Measurements from ENCODE around the gene CCDC102B.
"Not testable (repeated sequence)": the region's sequence is repeated elsewhere in the genome, so short reads cannot be mapped to it uniquely, and the experiment has no call there.

The CCDC102B gene

DNA sequence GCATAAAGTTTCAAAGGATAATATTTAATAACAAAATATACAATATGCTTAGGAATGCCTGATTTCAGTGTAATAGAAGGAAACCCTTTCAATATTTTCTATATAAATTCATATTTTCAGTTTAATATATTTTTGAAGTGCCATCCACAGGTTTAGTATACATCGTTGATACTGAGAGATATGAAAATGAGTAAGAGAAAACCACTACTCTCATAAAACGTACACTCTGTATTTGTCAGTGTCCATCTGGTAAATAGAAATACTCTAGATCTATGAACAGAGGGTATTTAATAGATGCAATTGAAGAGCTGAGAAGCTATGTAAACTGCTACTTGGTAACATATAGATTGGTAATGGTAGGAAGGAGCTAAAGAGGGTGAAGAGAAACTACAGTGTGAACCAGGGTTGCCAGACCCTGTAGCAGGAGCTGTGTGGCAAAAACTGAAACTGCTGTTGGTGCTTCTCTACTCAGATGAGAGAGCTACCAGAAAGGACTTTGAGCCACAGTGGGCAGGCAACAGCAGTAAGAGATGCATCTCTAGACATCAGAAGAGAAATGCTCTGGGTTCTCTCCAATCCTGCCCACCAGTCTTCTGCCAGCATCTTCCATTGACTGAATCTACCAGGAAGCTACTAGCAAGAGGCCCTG lies 187.4 kb downstream of the CCDC102B start:
- DNase-seq, result no peak

DNA sequence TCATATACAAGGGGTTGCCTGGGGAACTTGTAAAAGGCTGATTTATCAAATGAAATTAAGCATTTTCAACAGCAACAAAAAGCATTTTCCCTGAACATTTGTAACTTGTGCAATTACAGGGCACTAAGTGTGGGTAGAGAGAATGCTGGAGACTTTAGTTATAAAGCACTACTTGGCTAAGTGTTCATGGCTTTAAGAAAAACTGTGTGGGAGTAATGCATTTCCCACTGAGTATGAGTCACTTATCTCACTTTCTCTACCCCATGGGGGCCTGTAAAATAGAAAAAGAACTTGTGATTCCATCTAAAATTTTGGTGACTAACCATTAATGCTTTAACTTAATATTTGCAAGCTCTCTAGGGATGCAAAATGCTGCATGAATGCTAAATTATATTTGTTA lies 193.4 kb downstream of the CCDC102B start:
- no peak for DNase-seq

DNA sequence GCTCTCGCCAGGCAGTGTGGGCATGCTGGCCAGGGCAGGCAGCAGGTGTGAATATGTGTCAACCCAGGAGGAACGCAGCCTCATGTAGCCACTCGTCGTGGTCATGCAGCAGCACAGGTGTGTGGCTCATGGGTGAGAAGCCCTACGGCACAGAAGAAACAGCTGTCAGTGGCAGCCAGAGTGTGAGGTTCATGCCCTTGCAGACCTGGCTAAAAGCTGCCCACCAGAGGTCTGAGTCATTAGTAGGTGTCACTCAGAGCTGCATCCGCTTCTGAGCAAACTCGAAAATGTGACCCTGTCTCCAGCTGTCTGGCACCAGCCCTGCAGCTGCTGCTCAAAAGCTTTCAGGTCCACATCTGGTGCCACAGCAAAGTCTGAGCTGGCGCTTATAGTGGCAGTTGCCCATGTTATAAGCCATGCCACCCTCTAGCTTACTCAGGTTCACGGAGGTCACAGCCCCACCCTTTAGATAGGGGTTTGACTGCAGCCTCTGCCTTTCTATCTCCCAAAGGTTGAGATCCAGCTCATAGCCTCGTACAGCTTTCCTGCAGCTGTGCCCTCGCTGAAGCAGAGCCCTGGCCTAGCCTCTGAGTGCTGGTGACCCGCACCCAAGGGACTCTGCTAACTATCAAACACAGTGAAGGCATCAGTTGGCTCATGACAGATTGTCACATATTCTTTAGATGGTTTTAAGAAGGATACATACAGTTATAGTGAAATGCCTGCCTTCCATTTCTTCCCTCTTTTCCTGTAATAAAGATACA lies 195.0 kb downstream of the CCDC102B start:
- DNase-seq, result no peak

DNA sequence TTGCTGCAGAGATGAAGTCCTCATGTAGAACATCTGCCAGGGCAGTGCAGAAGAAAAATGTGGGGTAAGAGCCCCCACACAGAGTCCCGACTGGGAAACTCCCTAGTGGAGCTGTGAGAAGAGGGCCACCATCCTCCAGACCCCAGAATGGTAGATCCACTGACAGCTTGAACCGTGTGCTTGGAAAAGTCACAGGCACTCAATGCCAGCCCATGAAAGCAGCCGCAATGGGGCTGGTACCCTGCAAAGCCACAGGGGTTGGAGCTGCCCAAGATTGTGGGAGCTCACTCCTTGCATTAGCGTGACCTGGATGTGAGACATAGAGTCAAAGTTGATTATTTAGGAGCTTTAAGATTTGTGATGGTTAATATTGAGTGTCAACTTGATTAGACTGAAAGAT lies 197.8 kb downstream of the CCDC102B start:
- DNase-seq, result no peak

DNA sequence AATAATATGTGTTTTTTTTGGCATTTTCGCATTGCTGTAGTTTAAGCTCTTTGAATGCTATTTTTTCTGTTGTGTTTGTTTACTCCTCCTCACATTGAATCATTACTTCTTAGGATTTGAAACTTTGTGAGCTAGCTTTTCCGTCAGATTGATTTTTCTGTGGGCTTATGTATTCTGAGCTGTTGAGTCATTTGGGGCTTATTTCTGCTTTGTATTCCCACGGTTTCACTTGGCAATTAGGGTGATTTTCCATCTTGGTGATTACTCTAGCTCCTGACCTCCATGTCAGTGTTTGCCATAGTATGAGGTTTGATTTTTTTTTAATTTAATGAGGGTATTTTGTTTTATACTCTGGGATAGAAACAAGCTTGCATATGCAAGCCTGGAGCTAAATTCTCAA lies 200.0 kb downstream of the CCDC102B start:
- no peak for DNase-seq

DNA sequence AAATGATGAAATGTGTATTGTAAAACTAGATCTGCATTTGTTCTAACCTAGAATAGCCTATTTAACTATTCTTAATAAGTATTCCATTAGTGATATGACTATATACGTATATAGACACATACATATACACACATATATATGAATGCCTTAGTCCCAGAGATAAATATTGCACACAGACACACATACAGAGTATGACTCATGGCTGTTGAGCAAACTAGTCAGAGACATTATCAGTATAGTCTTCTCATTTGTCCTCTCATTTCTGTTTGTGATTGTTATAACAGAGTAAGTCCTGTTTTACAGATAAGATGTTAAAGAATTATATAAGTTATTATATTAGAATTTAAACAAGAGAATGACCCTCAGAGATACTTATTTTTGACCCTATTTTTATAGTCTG lies 202.5 kb downstream of the CCDC102B start:
- no peak for DNase-seq

DNA sequence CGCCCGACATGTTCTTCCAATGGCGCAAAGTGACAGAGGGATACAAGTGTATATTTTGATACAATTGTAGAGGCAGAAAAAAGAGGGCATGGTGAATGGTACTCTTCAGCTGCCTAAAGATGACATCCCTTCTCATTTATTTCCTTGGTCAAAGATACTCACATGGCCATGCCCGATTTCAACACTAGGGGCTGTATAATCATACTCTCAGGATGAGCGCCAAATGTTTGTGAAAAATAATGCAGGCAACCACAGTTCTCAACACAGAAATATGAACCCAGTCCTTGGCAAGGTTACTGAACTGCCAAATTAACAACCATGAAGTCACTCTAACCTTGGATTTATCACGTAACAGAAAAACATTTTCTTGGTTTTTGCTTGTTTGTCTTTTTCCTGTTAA lies 204.4 kb downstream of the CCDC102B start:
- DNase-seq, result no peak

DNA sequence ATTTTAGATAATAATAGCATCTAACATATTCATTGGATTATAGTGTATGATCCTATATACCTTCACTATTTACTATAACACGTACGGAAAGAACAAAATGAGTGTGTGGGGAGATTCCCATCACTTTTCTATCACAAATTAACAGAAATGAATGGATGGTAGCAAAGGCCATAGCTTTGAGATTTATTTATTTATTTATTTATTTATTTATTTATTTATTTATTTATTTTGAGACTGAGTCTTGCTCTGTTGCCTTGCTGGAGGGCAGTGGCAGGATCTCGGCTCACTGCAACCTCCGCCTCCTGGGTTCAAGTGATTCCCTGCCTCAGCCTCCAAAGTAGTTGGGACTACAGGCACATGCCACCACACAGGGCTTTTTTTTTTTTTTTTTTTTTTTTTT lies 208.3 kb downstream of the CCDC102B start:
- not testable (repeated sequence) for DNase-seq

DNA sequence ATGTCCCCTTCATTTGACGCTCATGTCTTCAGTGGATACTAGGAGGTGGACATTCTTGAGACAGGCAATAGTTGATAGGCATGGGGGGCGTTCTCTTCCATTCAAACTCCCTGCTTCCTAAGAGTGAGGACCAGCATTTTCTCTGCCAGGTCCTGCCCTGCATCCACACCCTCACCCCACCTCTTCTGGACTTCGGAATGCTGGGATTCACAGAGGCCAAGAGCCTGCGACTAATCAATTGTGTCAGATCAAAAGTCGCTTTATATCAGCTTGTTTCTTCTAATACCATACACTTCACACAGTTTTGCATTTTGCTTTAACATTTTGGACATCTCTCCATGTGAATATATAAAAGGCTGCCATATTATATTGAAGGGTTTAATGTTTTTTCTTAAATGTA lies 210.7 kb downstream of the CCDC102B start:
- no peak for DNase-seq

DNA sequence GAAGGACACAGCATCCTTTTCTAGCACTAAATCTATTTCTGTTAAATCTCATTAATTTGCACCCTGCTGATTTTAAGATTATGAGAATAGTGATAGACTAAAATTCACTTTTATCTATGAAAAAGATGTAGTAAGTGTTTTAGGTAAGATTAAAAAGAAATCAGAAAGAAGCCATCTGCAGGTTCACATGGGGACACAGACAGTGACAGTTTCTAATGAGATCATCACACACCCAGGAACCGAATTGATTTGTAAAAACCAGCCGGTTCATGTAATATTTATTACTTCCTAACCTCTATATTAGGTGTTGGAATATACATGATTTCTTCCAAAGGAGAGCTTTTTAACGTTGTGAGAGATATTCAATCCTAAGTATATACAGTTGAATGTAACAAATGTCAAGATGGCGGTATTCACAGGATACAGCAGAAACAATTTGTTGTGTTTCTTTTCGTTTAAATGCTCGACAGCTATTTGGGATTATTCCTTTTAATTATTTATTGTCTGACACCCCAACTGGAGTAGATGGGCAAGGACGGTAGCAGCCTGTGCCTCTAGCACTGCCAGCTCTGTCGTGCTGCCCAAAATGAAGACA lies 223.4 kb downstream of the CCDC102B start:
- no peak for DNase-seq

DNA sequence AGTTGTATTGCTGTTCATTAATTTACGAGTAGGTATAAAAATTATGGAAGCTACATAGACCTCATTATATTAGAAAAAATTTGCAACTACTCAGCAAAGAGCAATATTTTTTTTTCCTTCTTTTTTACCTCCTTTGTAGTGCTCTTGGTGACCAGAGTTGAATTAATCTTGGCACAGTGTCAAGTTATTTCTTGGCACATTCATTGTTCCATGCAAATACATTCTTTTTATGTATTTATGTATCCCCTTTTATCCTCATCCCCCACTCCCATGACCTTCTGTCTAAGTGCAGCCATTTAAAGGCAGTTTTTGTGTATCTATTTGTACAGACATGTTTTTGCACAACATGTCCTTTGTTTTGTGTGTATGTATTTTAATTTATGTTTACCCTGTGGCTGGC lies 224.5 kb downstream of the CCDC102B start:
- DNase-seq, result peak; percentile 8

DNA sequence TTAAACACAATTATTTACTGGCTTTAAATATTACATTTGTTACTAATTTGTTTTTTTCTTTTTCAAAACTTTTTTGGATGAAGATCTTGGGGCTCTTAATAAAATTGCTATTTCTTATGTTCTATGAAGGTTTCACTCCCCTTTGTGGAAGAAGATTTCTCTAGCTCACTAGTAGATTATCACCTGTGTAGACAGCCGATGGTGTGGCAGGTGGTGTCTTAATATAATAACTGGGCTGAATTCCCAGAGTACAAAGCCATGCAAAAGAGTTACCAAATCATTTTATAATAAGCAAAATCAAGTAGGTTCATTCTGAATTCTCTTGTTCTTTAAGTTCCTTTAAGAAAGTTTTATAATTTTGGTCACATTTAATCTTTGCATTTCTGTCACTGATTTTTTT lies 233.7 kb downstream of the CCDC102B start:
- DNase-seq, result no peak

DNA sequence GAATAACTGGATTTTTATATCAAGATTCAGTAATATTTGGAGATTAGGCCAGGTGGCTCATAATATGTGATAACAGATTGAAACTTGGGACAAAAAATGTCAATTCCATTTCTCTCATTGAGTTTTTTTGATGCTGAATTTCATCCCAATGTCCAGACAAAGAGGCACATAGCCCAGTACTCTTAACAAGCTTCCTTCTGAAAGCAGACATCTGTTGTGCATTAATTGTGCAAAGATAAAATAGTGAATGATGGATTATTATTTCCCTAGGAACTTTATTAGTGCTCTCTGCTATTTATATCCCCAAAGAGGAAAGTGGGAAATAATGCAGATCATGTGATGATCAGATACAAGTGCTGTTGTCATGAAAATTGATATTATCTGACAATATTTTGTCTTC lies 234.1 kb downstream of the CCDC102B start:
- DNase-seq, result no peak

DNA sequence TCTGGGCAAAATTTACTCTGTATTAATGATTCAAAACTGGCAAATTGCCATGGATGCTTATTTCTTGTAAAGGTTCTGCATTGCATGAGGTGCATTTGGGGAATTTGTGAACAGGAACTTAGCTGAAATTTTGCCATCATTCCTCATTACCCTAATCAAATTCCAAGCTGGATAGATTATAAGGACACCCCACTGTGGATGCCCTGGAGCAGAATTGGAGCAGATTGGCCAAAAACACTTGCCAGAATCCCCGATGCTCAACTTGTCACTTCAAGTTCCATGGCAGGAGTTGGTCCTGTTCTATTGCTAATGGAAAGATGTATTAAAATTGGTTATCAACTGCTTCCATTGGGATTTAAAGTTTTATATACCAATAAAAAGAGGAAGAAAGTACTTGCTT lies 237.9 kb downstream of the CCDC102B start:
- no peak for DNase-seq

DNA sequence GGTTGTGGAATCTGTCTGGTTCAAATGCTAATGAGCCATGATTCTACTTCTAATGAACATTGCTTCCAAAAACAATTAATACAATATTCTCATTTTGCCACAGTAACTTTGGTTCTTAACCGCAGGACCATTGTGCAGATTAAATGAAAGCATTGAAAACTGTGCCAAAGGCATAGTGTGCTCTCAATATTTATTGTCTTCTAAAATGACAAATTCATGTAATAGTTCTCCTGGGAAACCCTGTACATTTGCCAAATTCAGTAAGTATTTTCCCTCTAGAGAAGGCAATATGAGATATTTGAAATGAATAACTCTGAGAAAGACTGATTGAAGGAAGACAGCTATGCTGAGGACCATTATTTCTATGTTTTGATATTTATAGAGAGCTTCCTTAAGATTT lies 246.3 kb downstream of the CCDC102B start:
- no peak for DNase-seq

DNA sequence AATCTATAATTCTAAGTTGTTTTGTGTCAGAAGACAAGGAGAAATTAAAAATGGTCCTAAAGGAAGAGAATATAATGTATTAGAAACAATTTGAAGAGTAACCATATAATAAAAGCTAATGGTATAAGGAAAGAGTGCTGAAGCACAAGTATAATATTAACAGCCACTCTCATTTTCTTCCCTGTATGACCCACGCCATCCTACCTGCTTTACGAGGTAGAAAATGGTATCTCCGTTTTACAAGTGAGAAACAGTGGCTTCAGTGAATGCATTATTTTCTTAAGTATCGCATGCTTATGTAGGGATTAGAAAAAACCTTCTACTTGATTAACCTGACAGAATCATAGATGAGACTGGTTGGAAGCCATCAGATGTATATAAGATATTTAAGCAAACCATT lies 266.2 kb downstream of the CCDC102B start:
- DNase-seq, result no peak

DNA sequence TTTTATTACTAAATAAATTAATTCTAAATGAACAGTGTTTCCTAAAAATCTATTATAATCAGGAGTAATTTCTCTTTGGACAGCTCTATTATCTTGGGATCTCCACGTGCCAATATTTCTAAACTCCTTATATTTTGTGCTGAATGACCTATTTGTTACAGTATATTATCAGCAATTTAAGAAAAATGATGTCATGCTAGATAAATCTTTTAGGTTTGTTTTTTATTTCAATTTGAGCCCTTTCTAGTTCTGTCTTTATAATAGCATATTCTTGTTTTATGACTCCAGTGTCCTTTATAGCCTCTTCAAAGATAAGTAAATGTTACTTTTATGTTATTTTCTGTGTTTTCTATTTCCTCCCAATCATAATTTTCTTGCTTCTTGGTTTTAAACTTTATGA lies 269.2 kb downstream of the CCDC102B start:
- no peak for DNase-seq

DNA sequence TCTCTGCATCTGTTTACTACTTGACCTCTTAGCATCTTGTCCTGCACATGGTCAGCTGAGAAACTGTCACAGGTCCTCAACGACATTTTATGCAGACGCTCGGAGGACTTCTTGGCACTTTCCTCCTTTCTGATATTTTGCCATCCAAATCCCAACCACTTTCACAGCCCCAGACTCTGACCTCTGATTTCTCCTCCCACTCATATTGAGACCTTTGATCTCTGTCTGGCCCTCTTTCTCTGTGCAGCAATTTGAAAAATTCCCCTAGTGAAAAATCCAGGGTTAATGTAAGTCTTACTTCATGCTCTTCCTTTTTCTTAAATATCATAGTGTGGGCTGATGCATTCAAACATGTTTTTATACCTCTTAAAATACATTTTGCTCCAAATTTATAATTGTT lies 273.8 kb downstream of the CCDC102B start:
- no peak for DNase-seq

DNA sequence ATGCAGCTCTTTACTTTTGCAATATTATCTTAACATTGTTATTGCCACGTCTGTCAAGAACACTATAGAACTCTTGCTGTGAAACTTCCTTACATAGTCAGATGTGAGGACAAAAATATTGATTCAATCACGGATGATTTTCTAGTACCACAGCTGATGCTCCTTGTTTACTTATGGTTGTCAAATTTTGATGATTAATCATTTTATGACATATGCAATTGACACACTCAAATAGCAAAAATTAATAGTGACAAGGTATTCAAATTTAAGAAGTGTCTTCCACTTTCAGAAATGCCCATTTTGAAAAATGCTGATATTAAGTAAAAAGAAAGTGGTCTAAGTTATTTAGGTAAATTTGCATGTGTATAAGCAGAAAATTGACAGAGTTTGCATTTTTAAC lies 284.0 kb downstream of the CCDC102B start:
- DNase-seq, result no peak

DNA sequence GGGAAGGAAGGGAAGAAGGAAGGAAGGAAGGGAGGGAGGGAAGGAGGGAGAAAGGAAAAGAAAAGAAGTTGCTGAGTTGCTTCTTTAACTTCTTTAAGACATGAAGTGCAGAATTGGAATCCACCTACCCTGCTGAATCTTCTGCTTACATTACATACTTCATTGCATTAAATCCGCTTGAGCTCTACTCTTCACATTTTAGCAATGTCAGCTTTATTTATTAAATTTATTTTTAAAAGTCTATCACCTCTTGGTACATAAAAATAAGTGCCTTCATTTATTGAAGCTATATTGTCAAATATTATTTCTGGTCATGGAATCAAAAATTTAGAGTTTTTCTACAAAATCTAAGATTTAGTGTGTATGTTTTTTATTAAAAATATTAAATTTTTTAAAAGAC lies 284.6 kb downstream of the CCDC102B start:
- DNase-seq, result no peak

DNA sequence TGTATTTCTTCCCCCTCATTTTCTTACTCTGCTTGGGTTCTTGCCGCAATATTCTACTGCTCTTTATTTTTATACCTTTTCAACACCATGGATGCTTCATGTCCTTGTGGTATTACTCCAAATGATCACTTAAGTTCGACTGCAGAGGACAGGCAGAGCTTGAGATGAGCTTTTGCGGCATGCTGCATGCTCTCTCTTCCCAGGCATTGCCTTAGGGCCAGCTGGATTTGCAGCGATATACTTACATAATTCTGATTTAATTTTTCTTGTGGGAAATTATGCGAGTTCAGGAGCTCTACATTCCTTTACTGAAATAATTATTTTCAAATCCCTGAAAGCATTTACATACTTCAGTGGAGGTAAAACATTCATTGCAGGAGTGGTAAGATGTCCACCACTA lies 288.1 kb downstream of the CCDC102B start:
- no peak for DNase-seq

DNA sequence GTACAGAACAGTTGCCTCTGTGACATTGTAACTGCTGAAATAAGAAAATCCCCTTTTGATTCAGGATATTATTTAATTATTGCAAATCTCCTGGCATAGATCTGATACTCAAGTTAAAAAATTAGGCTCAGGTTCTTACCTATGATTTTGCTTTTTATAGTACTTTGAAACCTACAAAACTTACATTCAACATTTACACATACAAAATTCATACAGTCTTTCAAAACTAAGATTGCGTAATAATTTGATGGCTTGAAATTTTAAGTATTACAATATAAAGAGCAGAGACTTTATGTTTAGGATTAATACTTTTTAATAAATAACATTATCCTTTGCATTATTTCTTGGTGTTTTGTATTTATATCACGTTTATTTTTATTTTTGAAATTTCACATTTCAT lies 291.1 kb downstream of the CCDC102B start:
- no peak for DNase-seq

DNA sequence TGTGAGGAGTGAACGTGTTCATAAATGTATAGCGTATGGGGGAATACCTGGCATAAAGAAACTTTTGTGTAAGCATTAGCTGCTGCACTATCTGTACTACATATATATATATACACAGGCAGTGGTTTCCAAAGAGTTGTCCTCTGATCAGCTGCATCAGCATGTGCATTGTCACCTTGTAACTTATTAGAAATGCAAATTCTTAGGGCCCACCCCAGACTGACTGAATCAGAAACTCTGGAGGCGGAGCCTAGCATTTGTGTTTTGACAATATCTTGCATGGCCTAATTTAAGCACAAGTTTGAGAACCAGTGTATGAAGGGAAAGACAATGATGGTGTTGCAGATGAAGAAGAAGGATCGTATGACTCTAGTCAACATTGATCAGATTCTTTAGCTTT lies 299.5 kb downstream of the CCDC102B start:
- DNase-seq, result no peak

DNA sequence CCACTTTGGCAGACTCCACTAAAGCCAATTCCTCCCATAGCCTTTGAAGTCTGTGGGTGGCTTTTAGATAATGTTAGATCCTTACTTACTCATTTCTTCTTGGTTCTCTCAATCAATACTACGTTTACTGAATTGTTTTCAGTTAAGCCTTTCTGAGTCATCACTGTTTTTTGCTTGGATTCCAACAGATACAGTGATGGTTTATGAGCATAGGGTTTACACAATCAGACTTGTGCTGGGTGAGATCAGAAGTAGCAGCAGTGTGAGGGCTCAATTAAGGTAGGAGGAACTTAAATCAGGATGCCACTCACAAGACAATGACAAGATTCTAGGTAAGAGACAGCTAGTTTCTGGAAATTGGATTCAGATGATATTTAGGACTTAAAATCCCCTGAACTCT lies 305.1 kb downstream of the CCDC102B start:
- no peak for DNase-seq

Measured in DMS79 treated with DMSO at 0.1 percent for 48 hours (cell line).